ENCODE results near the gene ANKRD1.

DNA sequence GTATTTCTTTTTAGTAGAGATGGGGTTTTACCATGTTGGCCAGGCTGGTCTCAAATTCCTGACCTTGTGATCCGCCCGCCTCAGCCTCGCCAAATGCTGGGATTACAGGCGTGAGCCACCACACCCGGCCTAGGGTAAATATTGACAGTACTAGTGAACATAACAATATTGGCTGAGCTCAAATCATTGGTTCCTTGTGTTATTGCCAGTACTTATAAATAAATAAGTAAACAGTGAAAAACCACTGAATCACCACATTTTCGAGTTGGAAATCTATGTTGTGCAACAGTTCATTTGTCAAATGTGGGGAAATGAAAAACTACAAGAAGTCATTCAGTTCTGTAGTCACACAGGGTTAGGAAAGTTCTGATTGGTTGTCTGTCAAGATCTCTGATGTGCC is 33.3 kb downstream of the ANKRD1 start:
- TF ChIP-seq, protein P1, sequence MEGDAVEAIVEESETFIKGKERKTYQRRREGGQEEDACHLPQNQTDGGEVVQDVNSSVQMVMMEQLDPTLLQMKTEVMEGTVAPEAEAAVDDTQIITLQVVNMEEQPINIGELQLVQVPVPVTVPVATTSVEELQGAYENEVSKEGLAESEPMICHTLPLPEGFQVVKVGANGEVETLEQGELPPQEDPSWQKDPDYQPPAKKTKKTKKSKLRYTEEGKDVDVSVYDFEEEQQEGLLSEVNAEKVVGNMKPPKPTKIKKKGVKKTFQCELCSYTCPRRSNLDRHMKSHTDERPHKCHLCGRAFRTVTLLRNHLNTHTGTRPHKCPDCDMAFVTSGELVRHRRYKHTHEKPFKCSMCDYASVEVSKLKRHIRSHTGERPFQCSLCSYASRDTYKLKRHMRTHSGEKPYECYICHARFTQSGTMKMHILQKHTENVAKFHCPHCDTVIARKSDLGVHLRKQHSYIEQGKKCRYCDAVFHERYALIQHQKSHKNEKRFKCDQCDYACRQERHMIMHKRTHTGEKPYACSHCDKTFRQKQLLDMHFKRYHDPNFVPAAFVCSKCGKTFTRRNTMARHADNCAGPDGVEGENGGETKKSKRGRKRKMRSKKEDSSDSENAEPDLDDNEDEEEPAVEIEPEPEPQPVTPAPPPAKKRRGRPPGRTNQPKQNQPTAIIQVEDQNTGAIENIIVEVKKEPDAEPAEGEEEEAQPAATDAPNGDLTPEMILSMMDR (IDR thresholded peaks at IDR 0.05 in 2 of 3, conservative IDR thresholded peaks at IDR 0.05 in 1 of 3; ENCODE audit: borderline replicate concordance in 1 of 3, insufficient read depth in 1 of 3, low read depth in 2 of 3, low read length in 2 of 3): no peak
- TF ChIP-seq POLR2AphosphoS5 (IDR thresholded peaks at IDR 0.05; ENCODE audit: low read depth, low read length): no peak
- TF ChIP-seq, protein P2, sequence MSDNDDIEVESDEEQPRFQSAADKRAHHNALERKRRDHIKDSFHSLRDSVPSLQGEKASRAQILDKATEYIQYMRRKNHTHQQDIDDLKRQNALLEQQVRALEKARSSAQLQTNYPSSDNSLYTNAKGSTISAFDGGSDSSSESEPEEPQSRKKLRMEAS (IDR thresholded peaks at IDR 0.05): no peak
- no peak for TF ChIP-seq POLR2A (IDR thresholded peaks at IDR 0.05; ENCODE audit: borderline replicate concordance, extremely low read depth, insufficient read depth, insufficient read length)
- no peak for TF ChIP-seq TCF7L2 (IDR thresholded peaks at IDR 0.05; ENCODE audit: borderline replicate concordance, extremely low read depth, insufficient read depth, insufficient read length)
- TF ChIP-seq JUND (IDR thresholded peaks at IDR 0.05): no peak
- TF ChIP-seq, protein P3, sequence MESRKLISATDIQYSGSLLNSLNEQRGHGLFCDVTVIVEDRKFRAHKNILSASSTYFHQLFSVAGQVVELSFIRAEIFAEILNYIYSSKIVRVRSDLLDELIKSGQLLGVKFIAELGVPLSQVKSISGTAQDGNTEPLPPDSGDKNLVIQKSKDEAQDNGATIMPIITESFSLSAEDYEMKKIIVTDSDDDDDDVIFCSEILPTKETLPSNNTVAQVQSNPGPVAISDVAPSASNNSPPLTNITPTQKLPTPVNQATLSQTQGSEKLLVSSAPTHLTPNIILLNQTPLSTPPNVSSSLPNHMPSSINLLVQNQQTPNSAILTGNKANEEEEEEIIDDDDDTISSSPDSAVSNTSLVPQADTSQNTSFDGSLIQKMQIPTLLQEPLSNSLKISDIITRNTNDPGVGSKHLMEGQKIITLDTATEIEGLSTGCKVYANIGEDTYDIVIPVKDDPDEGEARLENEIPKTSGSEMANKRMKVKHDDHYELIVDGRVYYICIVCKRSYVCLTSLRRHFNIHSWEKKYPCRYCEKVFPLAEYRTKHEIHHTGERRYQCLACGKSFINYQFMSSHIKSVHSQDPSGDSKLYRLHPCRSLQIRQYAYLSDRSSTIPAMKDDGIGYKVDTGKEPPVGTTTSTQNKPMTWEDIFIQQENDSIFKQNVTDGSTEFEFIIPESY (IDR thresholded peaks at IDR 0.05; ENCODE audit: extremely low read depth, insufficient replicate concordance, low read length): no peak
- TF ChIP-seq SRF (IDR thresholded peaks at IDR 0.05; ENCODE audit: low read depth): no peak
- TF ChIP-seq YY1 (IDR thresholded peaks at IDR 0.05; ENCODE audit: extremely low read depth, insufficient replicate concordance, low read depth, low read length): no peak
- no peak for TF ChIP-seq ZNF274 (IDR thresholded peaks at IDR 0.05; ENCODE audit: low read depth, low read length)
- no peak for TF ChIP-seq RAD21 (IDR thresholded peaks at IDR 0.05; ENCODE audit: low read depth)
- TF ChIP-seq EZH2phosphoT487 (IDR thresholded peaks at IDR 0.05; ENCODE audit: borderline replicate concordance): no peak
- TF ChIP-seq EGR1 (IDR thresholded peaks at IDR 0.05; ENCODE audit: low read depth): no peak
- no peak for TF ChIP-seq CEBPB (IDR thresholded peaks at IDR 0.05; ENCODE audit: low read depth)
